ENCODE results near the gene ABHD6. TPM values are rescaled to one million over a fixed set of nuclear protein-coding genes. Genes with fewer than 3 reads are reported as not detected.

The ABHD6 gene
- polyA plus RNA-seq, 1 donor from 2014 or later, result 38.9 TPM

DNA sequence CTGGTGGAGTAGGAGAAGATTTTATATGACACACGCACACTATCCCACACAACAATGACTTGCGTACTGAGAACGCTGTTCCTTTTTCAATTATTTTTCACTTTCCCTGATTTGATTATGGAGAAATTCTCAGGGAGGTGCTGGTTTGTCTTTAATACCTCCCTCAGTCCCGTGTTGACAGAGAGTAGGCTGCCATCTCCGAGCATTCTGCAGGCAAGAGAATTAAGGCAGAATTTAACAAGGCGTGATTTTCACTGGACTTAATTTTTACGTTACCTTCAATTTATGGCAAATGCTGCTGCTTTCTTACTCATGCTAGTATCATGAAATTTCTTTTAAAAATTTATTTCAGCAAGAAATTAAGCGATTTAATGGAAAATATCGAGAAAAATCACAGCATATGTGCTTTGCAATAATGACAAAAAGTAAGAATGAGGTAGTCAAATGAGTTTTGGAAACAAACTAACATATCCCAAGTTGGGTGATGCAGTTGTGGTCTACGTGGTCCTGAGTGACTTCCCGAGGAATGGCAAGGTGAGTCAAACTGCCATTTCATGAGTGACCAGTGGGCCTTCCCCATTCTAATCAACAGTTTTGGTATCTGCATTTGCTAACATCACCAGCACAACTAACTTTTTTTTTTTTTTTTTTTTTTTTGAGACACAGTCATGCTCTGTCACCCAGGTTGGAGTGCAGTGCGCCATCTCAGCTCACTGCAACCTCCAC lies 43.7 kb upstream of the ABHD6 start:
- TF ChIP-seq, protein P1, sequence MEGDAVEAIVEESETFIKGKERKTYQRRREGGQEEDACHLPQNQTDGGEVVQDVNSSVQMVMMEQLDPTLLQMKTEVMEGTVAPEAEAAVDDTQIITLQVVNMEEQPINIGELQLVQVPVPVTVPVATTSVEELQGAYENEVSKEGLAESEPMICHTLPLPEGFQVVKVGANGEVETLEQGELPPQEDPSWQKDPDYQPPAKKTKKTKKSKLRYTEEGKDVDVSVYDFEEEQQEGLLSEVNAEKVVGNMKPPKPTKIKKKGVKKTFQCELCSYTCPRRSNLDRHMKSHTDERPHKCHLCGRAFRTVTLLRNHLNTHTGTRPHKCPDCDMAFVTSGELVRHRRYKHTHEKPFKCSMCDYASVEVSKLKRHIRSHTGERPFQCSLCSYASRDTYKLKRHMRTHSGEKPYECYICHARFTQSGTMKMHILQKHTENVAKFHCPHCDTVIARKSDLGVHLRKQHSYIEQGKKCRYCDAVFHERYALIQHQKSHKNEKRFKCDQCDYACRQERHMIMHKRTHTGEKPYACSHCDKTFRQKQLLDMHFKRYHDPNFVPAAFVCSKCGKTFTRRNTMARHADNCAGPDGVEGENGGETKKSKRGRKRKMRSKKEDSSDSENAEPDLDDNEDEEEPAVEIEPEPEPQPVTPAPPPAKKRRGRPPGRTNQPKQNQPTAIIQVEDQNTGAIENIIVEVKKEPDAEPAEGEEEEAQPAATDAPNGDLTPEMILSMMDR (IDR thresholded peaks at IDR 0.05; ENCODE audit: poor library complexity, severe bottlenecking), result no peak
- TF ChIP-seq SMC3 (conservative IDR thresholded peaks at IDR 0.05; ENCODE audit: poor library complexity) (no peak), RAD21 (conservative IDR thresholded peaks at IDR 0.05) (no peak), TAF1 (IDR thresholded peaks at IDR 0.05; ENCODE audit: low read depth) (no peak), EZH2 (IDR thresholded peaks at IDR 0.05; ENCODE audit: borderline replicate concordance, insufficient read depth, low read length, poor library complexity, severe bottlenecking) (no peak), POLR2AphosphoS5 (IDR thresholded peaks at IDR 0.05) (no peak), MXI1 (conservative IDR thresholded peaks at IDR 0.05; ENCODE audit: poor library complexity, severe bottlenecking) (no peak), EP300 (conservative IDR thresholded peaks at IDR 0.05; ENCODE audit: poor library complexity, severe bottlenecking) (no peak)
- TF ChIP-seq, protein P2, sequence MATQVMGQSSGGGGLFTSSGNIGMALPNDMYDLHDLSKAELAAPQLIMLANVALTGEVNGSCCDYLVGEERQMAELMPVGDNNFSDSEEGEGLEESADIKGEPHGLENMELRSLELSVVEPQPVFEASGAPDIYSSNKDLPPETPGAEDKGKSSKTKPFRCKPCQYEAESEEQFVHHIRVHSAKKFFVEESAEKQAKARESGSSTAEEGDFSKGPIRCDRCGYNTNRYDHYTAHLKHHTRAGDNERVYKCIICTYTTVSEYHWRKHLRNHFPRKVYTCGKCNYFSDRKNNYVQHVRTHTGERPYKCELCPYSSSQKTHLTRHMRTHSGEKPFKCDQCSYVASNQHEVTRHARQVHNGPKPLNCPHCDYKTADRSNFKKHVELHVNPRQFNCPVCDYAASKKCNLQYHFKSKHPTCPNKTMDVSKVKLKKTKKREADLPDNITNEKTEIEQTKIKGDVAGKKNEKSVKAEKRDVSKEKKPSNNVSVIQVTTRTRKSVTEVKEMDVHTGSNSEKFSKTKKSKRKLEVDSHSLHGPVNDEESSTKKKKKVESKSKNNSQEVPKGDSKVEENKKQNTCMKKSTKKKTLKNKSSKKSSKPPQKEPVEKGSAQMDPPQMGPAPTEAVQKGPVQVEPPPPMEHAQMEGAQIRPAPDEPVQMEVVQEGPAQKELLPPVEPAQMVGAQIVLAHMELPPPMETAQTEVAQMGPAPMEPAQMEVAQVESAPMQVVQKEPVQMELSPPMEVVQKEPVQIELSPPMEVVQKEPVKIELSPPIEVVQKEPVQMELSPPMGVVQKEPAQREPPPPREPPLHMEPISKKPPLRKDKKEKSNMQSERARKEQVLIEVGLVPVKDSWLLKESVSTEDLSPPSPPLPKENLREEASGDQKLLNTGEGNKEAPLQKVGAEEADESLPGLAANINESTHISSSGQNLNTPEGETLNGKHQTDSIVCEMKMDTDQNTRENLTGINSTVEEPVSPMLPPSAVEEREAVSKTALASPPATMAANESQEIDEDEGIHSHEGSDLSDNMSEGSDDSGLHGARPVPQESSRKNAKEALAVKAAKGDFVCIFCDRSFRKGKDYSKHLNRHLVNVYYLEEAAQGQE (IDR thresholded peaks at IDR 0.05; ENCODE audit: borderline replicate concordance), result no peak
- Histone ChIP-seq H3K4me3 (ENCODE audit: low read length) (no peak overlapping the region), H3K79me2 (replicated peaks; ENCODE audit: insufficient read depth, low read length) (no peaks in the 10 kb centered on the region), H3K27me3 (ENCODE audit: insufficient read depth, low read depth, low read length) (no peaks in the 10 kb centered on the region), H4K20me1 (ENCODE audit: insufficient read depth) (no peaks in the 10 kb centered on the region), H2AFZ (ENCODE audit: low read depth, low read length) (no peak overlapping the region), H3K9me2 (ENCODE audit: insufficient read depth, low read length) (no peaks in the 10 kb centered on the region), H3K9me3 (ENCODE audit: low read length) (no peaks in the 10 kb centered on the region), H3K27ac (ENCODE audit: low read length) (no peak overlapping the region), H3K36me3 (ENCODE audit: insufficient read depth, low read length) (no peaks in the 10 kb centered on the region), H3K4me2 (ENCODE audit: low read length) (no peak overlapping the region), H3K9ac (ENCODE audit: low read length) (no peak overlapping the region), H3F3A (ENCODE audit: insufficient read depth, low read length, poor library complexity, severe bottlenecking) (no peaks in the 10 kb centered on the region)

DNA sequence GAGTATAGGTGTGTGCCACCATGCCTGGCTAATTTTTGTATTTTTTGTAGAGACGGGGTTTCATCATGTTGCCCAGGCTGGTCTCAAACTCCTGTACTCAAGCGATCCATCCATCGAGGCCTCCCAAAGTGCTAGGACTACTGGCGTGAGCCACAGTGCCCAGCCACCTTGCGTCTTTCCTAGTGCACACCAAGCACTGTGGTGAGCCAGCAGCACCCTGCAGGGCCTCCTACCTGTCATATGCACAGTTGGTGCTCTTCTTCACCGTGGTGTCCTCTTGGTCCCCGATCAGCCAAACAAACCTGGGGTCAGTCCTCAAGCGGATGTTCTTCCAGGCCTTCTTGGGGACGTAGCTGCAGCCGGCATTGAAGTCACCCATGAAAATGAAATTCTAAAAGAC lies 40.0 kb upstream of the ABHD6 start:
- Histone ChIP-seq H3K27ac (ENCODE audit: low read length) (no peak overlapping the region), H3K9me2 (ENCODE audit: insufficient read depth, low read length) (no peaks in the 10 kb centered on the region), H3K4me2 (ENCODE audit: low read length) (no peak overlapping the region), H2AFZ (ENCODE audit: low read depth, low read length) (no peak overlapping the region), H3K27me3 (ENCODE audit: insufficient read depth, low read depth, low read length) (no peaks in the 10 kb centered on the region), H3K9ac (ENCODE audit: low read length) (no peak overlapping the region), H3K36me3 (ENCODE audit: insufficient read depth, low read length) (no peaks in the 10 kb centered on the region), H3K79me2 (replicated peaks; ENCODE audit: insufficient read depth, low read length) (no peaks in the 10 kb centered on the region), H4K20me1 (ENCODE audit: insufficient read depth) (no peaks in the 10 kb centered on the region), H3K9me3 (ENCODE audit: low read length) (no peaks in the 10 kb centered on the region), H3K4me3 (ENCODE audit: low read length) (no peak overlapping the region), H3F3A (ENCODE audit: insufficient read depth, low read length, poor library complexity, severe bottlenecking) (no peaks in the 10 kb centered on the region)
- TF ChIP-seq RAD21 (conservative IDR thresholded peaks at IDR 0.05) (no peak), EZH2 (IDR thresholded peaks at IDR 0.05; ENCODE audit: borderline replicate concordance, insufficient read depth, low read length, poor library complexity, severe bottlenecking) (no peak), POLR2AphosphoS5 (IDR thresholded peaks at IDR 0.05) (no peak), SMC3 (conservative IDR thresholded peaks at IDR 0.05; ENCODE audit: poor library complexity) (no peak), TAF1 (IDR thresholded peaks at IDR 0.05; ENCODE audit: low read depth) (no peak), EP300 (conservative IDR thresholded peaks at IDR 0.05; ENCODE audit: poor library complexity, severe bottlenecking) (no peak), MXI1 (conservative IDR thresholded peaks at IDR 0.05; ENCODE audit: poor library complexity, severe bottlenecking) (no peak)
- TF ChIP-seq, protein P2 (IDR thresholded peaks at IDR 0.05; ENCODE audit: borderline replicate concordance), result no peak
- TF ChIP-seq, protein P1 (IDR thresholded peaks at IDR 0.05; ENCODE audit: poor library complexity, severe bottlenecking), result no peak

Measured in neural cell (in vitro differentiated cells).